Neural progenitor cell (in vitro differentiated cells): Measurements from ENCODE around the gene IGSF9. TPM values are rescaled to one million over a fixed set of nuclear protein-coding genes. Genes with fewer than 3 reads are reported as not detected.
A peak's percentile ranks its signal among the peaks of the same experiment; 100 is the strongest.

ENCODE experiments used
- DNase-seq: peaks from one replicate; pipeline ENCODE4 v3.0.0-alpha.2; 2016; ENCODE audit warnings: low spot score
- H2AFZ ChIP-seq: fragments of 200-600 bp; sonication (generic); replicated peaks from 2 replicates; pipeline ENCODE4 v1.6.1; 2016; ENCODE audit warnings: antibody characterized with exemption
- H3F3A ChIP-seq: fragments of 200-600 bp; sonication (generic); 2 replicates; pipeline ENCODE4 v1.6.1; 2016; ENCODE audit warnings: antibody characterized with exemption, low read depth
- H3K27ac ChIP-seq: fragments of 200-600 bp; sonication (generic); 2 replicates; pipeline ENCODE4 v1.5.1; 2016; ENCODE audit warnings: mild to moderate bottlenecking
- H3K27me3 ChIP-seq: fragments of 200-600 bp; sonication (generic); 2 replicates; pipeline ENCODE4 v1.6.1; 2016; ENCODE audit warnings: mild to moderate bottlenecking, moderate library complexity
- H3K36me3 ChIP-seq: fragments of 200-600 bp; sonication (generic); 2 replicates; pipeline ENCODE4 v1.5.1; 2016
- H3K4me1 ChIP-seq: fragments of 200-600 bp; sonication (generic); 2 replicates; pipeline ENCODE4 v1.6.1; 2016; ENCODE audit warnings: mixed run types
- H3K4me2 ChIP-seq: fragments of 200-600 bp; sonication (generic); 2 replicates; pipeline ENCODE4 v1.6.1; 2016
- H3K4me3 ChIP-seq: fragments of 200-600 bp; sonication (generic); 2 replicates; pipeline ENCODE4 v1.5.1; 2016
- H3K79me2 ChIP-seq: fragments of 200-600 bp; sonication (generic); 2 replicates; pipeline ENCODE4 v1.6.1; 2016; ENCODE audit warnings: low read depth
- H3K9ac ChIP-seq: fragments of 200-600 bp; sonication (generic); 2 replicates; pipeline ENCODE4 v1.6.1; 2016
- H3K9me3 ChIP-seq: fragments of 200-600 bp; sonication (generic); 2 replicates; pipeline ENCODE4 v1.5.1; 2016; ENCODE audit warnings: low read depth
- H4K20me1 ChIP-seq: fragments of 200-600 bp; sonication (generic); 2 replicates; pipeline ENCODE4 v1.6.1; 2016; ENCODE audit warnings: low read depth
- H3K27ac Mint-ChIP-seq: 3 replicates; pipeline ENCODE4 v1.8.0; 2021; ENCODE audit warnings: mixed read lengths
- H3K27me3 Mint-ChIP-seq: 2 replicates; pipeline ENCODE4 v1.8.0; 2022; ENCODE audit warnings: low read depth, mild to moderate bottlenecking, inconsistent platforms, moderate library complexity, mixed read lengths; ENCODE audit not compliant: insufficient read depth
- H3K36me3 Mint-ChIP-seq: 3 replicates; pipeline ENCODE4 v1.8.0; 2021; ENCODE audit warnings: mixed read lengths
- H3K4me1 Mint-ChIP-seq: 3 replicates; pipeline ENCODE4 v1.8.0; 2021; ENCODE audit warnings: mixed read lengths
- H3K4me3 Mint-ChIP-seq: 3 replicates; pipeline ENCODE4 v1.8.0; 2021; ENCODE audit warnings: mild to moderate bottlenecking, moderate library complexity, mixed read lengths
- H3K9me3 Mint-ChIP-seq: 3 replicates; pipeline ENCODE4 v1.8.0; 2020; ENCODE audit warnings: mixed read lengths
- EZH2 ChIP-seq: fragments of 200-600 bp; sonication (generic); IDR thresholded peaks from 2 replicates; pipeline ENCODE4 v1.6.1; 2017; ENCODE audit warnings: antibody characterized with exemption, mild to moderate bottlenecking, moderate library complexity
- EZH2phosphoT487 ChIP-seq: fragments of 200-600 bp; sonication (generic); IDR thresholded peaks from 2 replicates; pipeline ENCODE4 v1.6.1; 2017; ENCODE audit warnings: antibody characterized with exemption
- total RNA-seq: library from RNA; depleted of rRNA; stranded (reverse); fragments of >200 nt; gene quantifications from 2 replicates; pipeline ENCODE4 v1.2.3, GENCODE V29; 2015; ENCODE audit warnings: low replicate concordance
- TF ChIP-seq, protein P1 (sequence below): fragments of 200-600 bp; sonication (generic); IDR thresholded peaks from 2 replicates; pipeline ENCODE4 v1.5.1; 2017; ENCODE audit warnings: antibody characterized with exemption, mild to moderate bottlenecking

The IGSF9 gene
- total RNA-seq, 1 donor from 2014 or later, result 3.3 TPM

- H3K27ac Mint-ChIP-seq, result no peak overlapping the region
- no peak overlapping the region for H3K4me3 Mint-ChIP-seq
- peaks cover 8% of the 10 kb centered on the region for H3K4me1 Mint-ChIP-seq
Observed at GRCh38 chr1:159891275-159892157, 53.9 kb downstream of the IGSF9 start.

DNA sequence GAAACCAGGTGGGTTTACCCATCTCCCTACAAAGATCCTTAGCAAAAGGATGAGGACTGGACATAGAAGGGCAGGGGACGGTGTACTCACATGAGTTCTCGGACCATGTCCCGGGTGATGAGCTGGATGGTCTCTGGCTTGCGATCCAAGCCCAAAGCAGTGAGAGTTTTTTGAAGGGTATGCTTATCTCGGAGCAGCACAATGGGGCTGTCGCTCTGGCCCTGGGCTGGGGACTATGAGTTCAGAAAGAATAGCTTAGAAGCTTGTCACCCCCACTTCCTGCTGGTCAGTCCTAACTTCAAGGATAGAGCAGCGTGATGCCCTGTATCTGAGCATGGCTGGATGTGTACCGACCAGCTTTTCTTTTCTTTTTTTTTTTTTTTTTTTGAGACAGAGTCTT is 55.0 kb downstream of the IGSF9 start:
- H3K4me3 Mint-ChIP-seq, result no peak overlapping the region
- Histone ChIP-seq H4K20me1 (no peaks in the 10 kb centered on the region), H3K4me2 (no peak overlapping the region), H3K4me3 (no peak overlapping the region), H3K79me2 (no peaks in the 10 kb centered on the region), H2AFZ (no peak overlapping the region), H3K27ac (no peak overlapping the region), H3K9ac (no peak overlapping the region), H3K9me3 (no peaks in the 10 kb centered on the region), H3K36me3 (no peaks in the 10 kb centered on the region), H3K27me3 (no peaks in the 10 kb centered on the region), H3K4me1 (no peaks in the 10 kb centered on the region), H3F3A (peaks cover 11% of the 10 kb centered on the region)
- no peaks in the 10 kb centered on the region for H3K9me3 Mint-ChIP-seq
- H3K27me3 Mint-ChIP-seq, result peaks cover 2% of the 10 kb centered on the region
- no peaks in the 10 kb centered on the region for H3K36me3 Mint-ChIP-seq
- no peak for DNase-seq
- TF ChIP-seq EZH2, result no peak
- TF ChIP-seq, protein P1, sequence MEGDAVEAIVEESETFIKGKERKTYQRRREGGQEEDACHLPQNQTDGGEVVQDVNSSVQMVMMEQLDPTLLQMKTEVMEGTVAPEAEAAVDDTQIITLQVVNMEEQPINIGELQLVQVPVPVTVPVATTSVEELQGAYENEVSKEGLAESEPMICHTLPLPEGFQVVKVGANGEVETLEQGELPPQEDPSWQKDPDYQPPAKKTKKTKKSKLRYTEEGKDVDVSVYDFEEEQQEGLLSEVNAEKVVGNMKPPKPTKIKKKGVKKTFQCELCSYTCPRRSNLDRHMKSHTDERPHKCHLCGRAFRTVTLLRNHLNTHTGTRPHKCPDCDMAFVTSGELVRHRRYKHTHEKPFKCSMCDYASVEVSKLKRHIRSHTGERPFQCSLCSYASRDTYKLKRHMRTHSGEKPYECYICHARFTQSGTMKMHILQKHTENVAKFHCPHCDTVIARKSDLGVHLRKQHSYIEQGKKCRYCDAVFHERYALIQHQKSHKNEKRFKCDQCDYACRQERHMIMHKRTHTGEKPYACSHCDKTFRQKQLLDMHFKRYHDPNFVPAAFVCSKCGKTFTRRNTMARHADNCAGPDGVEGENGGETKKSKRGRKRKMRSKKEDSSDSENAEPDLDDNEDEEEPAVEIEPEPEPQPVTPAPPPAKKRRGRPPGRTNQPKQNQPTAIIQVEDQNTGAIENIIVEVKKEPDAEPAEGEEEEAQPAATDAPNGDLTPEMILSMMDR, result no peak
- TF ChIP-seq EZH2phosphoT487, result no peak
- no peak overlapping the region for H3K27ac Mint-ChIP-seq
- peaks cover 8% of the 10 kb centered on the region for H3K4me1 Mint-ChIP-seq

More at GRCh38 chr1:159891275-159892157, 53.9 kb downstream of the IGSF9 start:
- no peaks in the 10 kb centered on the region for H3K9me3 Mint-ChIP-seq
- Histone ChIP-seq H3K9me3 (no peaks in the 10 kb centered on the region), H3K36me3 (no peaks in the 10 kb centered on the region), H3K27me3 (no peaks in the 10 kb centered on the region), H3K4me1 (no peaks in the 10 kb centered on the region), H3K4me2 (no peak overlapping the region), H3F3A (peaks cover 11% of the 10 kb centered on the region), H4K20me1 (no peaks in the 10 kb centered on the region), H3K4me3 (no peak overlapping the region), H2AFZ (no peak overlapping the region), H3K79me2 (no peaks in the 10 kb centered on the region), H3K9ac (no peak overlapping the region), H3K27ac (no peak overlapping the region)
- TF ChIP-seq, protein P1, result peak; percentile 96
- TF ChIP-seq EZH2, result no peak
- peak; percentile 88 for DNase-seq
- no peaks in the 10 kb centered on the region for H3K27me3 Mint-ChIP-seq
- H3K36me3 Mint-ChIP-seq, result no peaks in the 10 kb centered on the region

DNA sequence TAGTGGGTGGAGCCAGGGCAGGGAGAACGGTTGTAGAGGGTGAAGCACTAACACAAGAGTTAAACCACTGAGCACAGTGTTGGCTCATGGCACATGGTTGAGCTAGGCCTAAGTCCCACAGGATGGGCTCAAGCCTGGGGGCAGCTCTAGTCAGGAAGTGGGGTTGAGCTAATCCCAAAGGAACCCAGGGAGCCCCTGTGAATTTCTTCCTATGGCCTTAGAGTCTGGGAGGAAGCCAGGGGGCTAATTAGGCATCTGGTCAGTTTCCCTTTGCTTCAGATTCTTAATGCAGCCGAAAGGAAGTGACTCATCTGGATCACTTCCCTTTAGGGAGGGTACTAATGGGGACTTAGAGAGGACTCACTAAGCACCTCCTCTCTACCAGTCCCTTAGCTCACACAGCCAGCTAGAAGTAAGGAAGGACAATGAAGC is 55.6 kb downstream of the IGSF9 start:
- Histone ChIP-seq H3F3A (peaks cover 11% of the 10 kb centered on the region), H4K20me1 (no peaks in the 10 kb centered on the region), H3K4me2 (no peak overlapping the region), H3K9me3 (no peaks in the 10 kb centered on the region), H3K27me3 (no peaks in the 10 kb centered on the region), H3K9ac (no peak overlapping the region), H3K27ac (no peak overlapping the region), H3K79me2 (no peaks in the 10 kb centered on the region), H3K4me3 (no peak overlapping the region), H3K4me1 (no peaks in the 10 kb centered on the region), H3K36me3 (no peaks in the 10 kb centered on the region), H2AFZ (no peak overlapping the region)
- H3K27me3 Mint-ChIP-seq, result peaks cover 2% of the 10 kb centered on the region
- no peaks in the 10 kb centered on the region for H3K9me3 Mint-ChIP-seq
- H3K27ac Mint-ChIP-seq, result no peak overlapping the region
- peak; percentile 27 for DNase-seq
- TF ChIP-seq, protein P1, result no peak
- TF ChIP-seq EZH2phosphoT487 (no peak), EZH2 (no peak)
- no peaks in the 10 kb centered on the region for H3K36me3 Mint-ChIP-seq
- peaks cover 8% of the 10 kb centered on the region for H3K4me1 Mint-ChIP-seq
- H3K4me3 Mint-ChIP-seq, result no peak overlapping the region
